HG03571 (cell line): Measurements from ENCODE around the gene VARS1.
"Not testable (repeated sequence)": the region's sequence is repeated elsewhere in the genome, so short reads cannot be mapped to it uniquely, and the experiment has no call there.

Source experiments
- ATAC-seq: cut with Tn5 transposase; IDR thresholded peaks from one replicate; pipeline ENCODE4 v1.9.1; 2021; ENCODE audit not compliant: unreplicated experiment

VARS1 gene

DNA sequence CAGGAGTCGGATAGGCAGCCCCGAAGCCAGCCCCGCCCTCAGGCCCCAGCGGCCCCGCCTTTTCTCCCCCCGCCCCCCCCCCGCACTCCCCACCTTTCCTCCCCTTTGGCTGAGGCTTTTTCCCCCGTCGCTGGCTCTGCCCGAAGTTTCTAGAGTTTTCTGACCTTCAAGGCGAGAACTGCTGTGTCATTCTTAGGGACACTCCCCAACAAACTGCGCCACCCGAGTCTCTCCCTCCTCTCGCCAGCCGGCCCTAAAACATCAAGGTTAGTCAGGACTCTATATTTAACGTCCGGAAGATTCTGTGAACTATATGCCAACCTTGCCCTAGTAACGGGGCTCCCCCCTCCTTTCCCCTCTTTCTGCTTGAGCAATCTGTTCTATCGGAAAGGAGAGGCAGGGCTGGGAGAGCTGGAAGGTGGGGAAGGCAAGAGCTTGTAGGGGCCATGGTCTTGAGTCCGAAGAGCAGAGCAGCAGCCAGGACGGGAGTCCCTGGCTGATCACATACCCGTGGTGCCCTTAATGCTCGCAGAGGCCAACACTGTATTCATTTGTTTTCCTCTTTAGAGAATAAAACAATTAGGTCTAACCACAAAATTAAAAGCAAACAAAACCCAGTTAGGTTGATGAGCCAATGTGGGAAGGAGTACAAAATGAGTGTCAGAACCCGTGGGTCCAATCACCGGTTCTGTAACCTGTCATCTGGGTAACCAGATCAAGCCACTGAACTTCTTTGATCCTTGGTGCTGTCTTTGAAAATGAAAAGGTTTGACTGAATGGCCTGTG, 26.7 kb upstream of the VARS1 start:
- no peak for ATAC-seq

DNA sequence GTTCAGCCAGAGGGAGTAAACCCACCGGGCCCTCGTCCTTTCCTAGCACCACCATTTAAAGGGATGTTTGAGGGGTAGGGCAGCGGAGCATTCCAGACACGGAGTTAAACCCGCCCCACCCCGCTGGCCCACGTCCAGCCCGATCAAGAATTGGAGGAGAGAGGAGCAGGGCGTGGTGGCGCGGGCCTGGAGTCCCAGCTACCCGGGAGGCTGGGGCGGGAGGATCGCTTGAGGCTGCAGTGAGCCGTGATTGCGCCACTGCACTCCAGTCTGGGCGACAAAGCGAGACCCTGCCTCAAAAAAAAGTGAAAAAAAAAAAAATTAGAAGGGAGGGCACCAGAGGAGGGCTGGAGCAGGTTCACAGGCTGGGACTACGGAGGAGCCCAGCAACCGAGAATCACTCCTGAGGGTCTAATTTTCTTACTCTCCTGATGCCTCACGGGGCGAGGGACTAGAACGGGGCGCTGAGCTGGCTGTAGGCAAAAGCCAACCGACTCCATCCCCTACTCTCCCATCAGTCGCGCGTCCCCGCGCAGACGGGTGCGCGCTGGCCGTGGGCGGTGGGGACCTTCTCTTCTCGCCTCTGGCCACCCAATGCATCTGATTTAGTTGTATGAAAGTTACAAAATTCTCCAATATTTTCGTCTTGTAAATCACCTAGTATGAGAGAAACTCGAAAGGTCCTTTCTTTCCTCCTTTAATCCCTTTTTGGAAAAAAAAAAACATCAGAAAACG, 25.9 kb upstream of the VARS1 start:
- ATAC-seq, result no peak

DNA sequence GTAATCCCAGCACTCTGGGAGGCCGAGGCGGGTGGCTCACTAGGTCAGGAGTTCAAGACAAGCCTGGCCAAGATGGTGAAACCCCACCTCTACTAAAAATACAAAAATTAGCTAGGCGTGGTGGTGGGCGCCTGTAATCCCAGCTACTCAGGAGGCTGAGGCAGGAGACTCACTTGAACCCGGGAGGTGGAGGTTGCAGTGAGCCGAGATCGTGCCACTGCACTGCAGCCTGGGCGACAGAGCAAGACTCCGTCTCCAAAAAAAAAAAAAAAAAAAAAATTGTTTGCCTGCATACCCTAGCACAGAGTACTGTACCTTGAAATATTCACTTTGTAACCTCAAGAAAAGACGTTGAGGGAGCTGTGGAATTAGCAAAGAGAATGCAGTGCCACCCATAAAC, 24.8 kb upstream of the VARS1 start:
- not testable (repeated sequence) for ATAC-seq

DNA sequence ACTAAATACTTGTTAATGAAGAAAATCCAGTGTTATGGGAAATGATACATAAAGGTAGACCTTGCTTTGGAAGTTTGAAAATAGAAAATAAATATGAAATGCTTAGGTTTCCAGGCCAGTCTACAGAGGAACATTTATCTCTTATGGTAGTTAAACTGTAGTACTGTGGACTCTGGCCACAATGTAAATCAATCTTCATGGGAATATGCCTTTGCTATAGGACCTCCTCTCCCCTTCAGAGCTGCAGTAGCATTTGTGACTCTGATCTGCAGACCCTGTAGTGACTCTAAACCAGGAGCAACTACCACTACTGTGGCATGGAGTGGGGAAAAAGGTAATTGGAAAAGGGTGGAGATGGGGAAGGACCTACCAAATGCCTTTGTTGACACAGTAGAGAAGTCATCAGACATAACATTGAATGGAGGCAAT, 24.3 kb upstream of the VARS1 start:
- no peak for ATAC-seq

DNA sequence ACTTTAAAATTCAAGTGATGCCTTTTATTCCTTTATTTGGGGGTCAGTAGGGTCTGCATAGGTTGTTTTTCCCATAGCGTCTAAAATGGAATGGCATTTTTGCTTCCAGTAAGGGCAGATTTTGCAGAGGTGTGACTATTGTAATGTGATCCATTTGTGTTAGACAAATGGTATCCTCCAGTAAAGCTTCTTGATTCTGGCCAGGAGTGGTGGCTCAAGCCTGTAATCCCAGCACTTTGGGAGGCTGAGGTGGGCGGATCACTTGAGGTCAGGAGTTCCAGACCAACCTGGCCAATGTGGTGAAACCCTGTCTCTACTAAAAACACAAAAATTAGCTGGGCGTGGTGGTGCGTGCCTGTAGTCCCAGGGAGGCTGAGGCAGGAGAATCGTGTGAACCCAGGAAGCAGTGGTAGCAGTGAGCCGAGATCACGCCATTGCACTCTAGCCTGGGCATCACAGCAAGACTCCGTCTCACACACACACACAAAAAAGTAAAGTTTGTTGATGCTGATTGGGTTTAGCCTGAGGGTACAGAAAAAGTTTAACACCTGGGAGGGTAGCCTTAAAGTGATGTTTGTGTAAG, 22.5 kb upstream of the VARS1 start:
- ATAC-seq, result not testable (repeated sequence)

DNA sequence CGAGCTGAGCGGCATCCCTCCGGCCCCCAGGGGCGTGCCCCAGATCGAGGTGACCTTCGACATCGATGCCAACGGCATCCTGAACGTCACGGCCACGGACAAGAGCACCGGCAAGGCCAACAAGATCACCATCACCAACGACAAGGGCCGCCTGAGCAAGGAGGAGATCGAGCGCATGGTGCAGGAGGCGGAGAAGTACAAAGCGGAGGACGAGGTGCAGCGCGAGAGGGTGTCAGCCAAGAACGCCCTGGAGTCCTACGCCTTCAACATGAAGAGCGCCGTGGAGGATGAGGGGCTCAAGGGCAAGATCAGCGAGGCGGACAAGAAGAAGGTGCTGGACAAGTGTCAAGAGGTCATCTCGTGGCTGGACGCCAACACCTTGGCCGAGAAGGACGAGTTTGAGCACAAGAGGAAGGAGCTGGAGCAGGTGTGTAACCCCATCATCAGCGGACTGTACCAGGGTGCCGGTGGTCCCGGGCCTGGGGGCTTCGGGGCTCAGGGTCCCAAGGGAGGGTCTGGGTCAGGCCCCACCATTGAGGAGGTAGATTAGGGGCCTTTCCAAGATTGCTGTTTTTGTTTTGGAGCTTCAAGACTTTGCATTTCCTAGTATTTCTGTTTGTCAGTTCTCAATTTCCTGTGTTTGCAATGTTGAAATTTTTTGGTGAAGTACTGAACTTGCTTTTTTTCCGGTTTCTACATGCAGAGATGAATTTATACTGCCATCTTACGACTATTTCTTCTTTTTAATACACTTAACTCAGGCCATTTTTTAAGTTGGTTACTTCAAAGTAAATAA, 21.8 kb upstream of the VARS1 start:
- ATAC-seq, result not testable (repeated sequence)

DNA sequence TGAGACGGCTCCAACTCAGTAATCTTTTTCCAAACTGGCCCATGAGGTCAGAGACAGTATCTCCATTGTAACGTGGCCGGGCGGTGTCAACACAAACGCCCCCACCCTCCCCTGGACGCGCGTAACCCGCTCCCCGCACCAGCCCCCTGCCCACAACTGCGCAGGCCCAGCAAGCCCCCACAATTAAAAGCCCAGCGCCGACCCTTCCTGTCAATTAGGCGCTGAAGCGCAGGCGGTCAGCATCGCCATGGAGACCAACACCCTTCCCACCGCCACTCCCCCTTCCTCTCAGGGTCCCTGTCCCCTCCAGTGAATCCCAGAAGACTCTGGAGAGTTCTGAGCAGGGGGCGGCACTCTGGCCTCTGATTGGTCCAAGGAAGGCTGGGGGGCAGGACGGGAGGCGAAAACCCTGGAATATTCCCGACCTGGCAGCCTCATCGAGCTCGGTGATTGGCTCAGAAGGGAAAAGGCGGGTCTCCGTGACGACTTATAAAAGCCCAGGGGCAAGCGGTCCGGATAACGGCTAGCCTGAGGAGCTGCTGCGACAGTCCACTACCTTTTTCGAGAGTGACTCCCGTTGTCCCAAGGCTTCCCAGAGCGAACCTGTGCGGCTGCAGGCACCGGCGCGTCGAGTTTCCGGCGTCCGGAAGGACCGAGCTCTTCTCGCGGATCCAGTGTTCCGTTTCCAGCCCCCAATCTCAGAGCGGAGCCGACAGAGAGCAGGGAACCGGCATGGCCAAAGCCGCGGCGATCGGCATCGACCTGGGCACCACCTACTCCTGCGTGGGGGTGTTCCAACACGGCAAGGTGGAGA, 19.7 kb upstream of the VARS1 start, which contains the start of the genes HSPA1A and HSPA1L:
Gene HSPA1A, plus strand, starts transcription at position 519 of the 814 bp plus-strand sequence. Its CDS starts 214 bp downstream, at position 733.
Gene HSPA1L, minus strand, starts transcription at position 259 of the 814 bp plus-strand sequence. CDS start 3,311 bp downstream, outside the sequence.
- no peak for ATAC-seq

DNA sequence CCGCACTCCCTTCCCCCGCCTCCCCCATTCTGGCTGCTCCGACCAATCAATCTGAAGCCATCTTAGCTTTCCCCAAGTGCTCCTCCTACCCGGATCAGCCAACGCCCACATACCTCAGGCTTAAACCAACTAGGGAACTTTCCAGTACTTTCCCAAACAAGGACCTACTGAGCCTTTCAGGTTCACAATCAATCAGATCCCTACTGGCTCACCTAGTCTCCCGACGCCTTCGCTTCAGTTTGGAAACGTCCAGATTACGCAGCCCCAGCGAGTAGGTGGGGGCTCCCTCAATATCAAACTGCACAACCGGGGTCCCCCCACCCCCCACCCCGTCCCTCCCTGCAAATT, 19.1 kb upstream of the VARS1 start:
- ATAC-seq, result no peak

DNA sequence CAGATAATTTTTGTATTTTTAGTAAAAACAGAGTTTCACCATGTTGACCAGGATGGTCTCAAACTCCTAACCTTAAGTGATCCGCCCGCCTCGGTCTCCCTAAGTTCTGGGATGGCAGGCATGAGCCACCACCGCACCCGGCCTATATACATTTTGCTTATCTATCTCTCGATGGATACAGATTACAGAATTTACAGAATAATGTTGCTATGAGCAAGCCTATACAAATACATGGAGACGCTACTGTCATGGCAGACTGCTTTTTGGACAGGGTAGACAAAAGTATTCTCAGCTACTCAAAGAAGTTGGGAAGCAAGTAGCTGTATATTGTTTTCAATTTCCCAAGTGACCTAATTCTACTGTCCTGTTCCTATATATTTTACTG, 17.9 kb upstream of the VARS1 start:
- no peak for ATAC-seq

DNA sequence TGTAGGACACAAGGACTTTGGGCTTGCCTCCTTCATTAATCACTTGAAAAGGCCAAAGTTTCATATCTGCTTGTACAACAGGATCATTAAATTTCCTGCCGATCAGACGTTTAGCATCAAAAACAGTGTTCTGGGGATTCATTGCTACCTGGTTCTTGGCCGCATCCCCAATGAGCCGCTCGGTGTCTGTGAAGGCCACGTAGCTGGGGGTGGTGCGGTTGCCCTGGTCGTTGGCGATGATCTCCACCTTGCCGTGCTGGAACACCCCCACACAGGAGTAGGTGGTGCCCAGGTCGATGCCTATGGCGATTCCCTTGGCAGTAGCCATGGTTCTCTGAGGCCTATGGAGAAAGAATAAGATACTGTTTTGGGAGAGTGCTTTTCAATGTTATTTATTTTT, 16.1 kb upstream of the VARS1 start:
- no peak for ATAC-seq

DNA sequence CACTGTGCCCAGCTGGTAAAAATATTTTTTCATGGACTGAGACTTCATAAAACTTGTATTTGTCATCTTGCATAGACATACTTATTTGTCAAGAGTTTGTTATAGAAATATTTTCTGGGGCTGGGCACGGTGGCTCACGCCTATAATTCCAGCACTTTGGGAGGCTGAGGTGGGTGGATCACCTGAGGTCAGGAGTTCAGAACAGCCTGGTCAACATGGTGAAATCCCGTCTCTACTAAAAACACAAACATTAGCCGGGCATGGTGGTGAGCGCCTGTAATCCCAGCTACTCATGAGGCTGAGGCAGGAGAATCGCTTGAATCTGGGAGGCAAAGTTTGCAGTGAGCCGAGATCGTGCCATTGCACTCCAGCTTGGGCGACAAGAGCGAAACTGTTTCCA, 13.0 kb upstream of the VARS1 start:
- not testable (repeated sequence) for ATAC-seq

DNA sequence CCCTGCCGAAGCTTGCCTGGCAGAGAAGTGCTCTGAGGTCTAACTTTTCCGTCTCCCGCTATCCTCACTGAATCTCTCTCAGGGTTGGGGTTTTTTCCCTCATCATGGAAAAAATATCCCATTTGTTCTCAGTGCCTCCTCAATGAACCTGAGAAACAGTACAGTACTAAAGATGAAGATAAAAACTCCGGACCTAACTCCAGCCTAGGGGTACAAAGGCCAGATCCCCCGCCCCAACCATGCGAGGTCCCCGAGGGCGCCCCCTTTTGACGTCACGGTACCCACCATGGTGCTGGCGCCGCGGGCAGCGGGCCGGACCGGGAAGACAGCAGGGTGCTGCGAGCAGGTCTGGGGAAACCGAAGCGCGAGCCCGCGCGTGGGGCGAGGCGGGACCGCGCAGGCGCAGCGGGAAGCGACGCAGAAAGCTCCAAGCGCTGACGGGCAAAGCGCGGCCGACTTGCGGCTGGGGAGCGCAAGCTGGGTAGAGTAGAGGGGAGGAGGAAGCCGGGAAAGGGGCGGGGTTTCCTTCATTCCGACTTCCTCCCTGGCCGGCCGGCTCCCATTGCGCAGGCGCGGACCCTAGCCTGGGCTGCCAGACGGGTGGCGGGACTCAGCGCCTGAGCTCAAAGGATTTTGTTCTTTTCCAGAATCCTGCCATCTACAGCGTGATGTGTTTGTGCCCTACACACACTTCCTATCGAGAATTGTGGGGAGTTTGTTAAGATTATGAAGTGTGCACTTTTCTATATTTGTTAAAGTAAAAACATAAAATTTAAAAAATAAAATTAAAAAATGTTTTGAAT, 11.1 kb upstream of the VARS1 start, which contains the start of gene LSM2:
Gene LSM2, minus strand, starts transcription at position 497 of the 803 bp plus-strand sequence. Its CDS starts 209 bp downstream, at position 288.
- peak; percentile 83 for ATAC-seq

DNA sequence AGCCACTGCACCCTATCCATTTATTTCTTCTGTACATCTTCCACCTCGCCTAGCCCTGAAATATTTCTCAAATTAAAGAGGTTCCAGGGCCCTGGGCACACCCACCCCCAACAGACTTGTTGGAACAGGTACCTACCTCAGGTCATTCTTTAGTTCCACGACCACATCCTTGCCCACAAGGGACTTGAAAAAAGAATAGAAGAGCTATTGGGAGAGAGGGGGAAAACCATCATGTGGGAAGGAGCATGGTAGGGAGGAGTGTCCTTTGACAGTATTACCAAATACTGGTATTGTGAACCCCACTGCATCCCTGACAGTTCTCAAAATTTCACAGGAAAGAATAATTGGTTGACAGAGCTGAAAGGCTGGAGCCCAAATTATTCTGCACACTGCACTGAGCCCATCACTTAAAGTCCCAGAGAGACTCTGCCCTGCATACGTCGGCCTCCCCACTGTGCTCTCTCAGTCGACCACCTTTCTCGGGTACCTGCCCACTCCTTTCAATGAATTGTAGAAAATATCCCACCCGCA, 10.5 kb upstream of the VARS1 start:
- peak; percentile 25 for ATAC-seq

DNA sequence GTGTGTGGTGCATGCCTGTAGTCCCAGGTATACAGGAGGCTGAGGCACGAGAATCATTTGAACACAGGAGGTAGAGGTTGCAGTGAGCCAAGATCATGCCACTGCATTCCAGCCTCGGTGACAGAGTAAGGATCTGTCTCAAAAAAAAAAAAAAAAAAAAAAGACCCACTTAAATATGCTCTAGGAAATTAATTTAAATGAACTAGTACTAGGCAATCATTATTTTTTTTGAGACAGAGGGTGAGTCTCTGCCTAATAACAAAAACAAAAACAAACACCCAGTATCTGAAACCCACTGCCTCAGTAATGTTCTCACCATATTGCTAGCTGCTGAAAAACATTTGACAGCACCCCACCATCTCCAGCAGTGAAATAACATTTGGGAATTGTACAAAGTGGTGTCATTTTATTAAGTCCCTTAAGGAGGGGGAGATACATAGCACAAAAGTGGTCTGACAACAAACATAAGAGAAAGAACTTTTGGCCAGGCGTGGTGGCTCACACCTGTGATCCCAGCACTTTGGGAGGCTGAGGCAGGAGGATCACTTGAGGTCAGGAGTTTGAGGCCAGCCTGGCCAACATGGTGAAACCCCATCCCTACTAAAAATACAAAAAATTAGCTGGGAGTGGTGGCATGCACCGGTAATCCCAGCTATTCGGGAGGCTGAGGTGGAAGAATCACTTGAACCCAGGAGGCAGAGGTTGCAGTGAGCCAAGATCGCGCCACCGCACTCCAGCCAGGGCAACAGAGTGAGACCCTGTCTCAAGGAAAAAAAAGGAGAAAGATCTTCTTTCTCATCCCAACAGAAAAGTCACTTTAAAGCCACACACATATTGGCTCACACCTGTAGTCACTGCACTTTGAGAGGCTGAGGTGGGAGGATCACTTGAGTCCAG, 5.7 kb upstream of the VARS1 start:
- not testable (repeated sequence) for ATAC-seq

DNA sequence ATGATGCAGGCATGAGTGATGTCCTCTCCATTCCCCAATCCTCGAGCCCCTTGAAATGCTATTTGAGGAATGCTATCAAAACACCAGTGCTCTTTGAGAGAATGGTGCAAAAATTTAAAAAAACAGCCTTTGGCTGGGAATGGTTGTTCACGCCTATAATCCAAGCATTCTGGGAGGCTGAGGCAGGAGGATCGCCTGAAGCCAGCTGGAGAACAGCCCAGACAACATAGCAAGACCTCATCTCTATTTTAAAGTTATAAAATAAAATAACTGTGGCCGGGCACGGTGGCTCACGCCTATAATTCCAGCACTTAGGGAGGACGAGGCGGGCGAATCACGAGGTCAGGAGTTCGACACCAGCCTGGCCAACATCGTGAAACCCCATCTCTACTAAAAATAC, 4.2 kb upstream of the VARS1 start:
- ATAC-seq, result no peak

DNA sequence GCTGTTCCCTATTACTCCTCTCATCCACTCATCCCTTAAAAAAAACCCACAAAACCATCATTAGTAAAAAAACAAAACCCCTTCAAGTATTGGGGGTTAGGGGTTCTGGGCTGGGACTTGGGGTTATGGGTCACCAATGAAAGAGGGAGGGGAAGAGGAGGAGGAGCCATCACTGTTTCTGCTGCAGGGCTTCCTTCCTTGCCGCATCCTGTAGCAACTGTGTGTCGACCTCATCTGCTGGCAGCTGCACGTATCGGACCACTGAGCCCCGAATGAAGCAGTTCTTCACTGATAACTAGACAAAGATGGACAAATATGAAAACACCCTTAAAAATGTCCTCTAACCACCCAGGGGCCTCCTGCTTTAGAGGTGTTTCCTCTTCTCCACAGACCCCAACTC, 2.0 kb upstream of the VARS1 start:
- ATAC-seq, result no peak

DNA sequence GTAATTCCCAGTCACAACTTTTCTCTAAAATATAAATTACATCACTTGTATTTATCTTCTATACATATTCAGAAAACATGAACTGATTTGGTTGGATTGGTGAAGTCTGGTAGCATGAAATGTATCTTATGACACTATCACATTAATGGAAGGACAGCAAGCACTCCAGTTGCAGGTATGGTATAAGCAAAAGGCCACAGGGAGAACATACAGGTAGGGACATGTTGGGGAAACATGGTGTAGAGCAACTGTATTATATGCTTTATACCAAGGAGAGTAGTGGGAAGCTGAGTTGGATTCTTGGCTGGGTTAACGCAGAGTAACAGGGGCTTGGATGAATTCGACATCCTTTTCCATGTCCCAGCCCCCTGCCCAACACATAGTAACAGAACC, 1.4 kb upstream of the VARS1 start:
- ATAC-seq, result no peak
